PC-9 (cell line): ENCODE data around the gene NR1H4.

Experiments used
- CTCF ChIP-seq: fragments of 200-600 bp; sonication (generic); conservative IDR thresholded peaks from 2 replicates; pipeline ENCODE4 v1.6.1; 2017; ENCODE audit warnings: mixed run types, antibody characterized with exemption, mild to moderate bottlenecking, moderate library complexity
- EZH2 ChIP-seq: fragments of 200-600 bp; sonication (generic); IDR thresholded peaks from 2 replicates; pipeline ENCODE4 v1.8.0; 2017; ENCODE audit warnings: antibody characterized with exemption, low read depth

GRCh38 chr12:100574187-100575074, 100.8 kb downstream of the NR1H4 start:
- TF ChIP-seq CTCF (no peak), EZH2 (no peak)
